ENCODE data around the gene TMEM259. TPM values are rescaled to one million over a fixed set of nuclear protein-coding genes. Genes with fewer than 3 reads are reported as not detected.
A peak's percentile ranks its signal among the peaks of the same experiment; 100 is the strongest.

The TMEM259 gene
- total RNA-seq, 1 donor from 2014 or later, result 257 TPM

DNA sequence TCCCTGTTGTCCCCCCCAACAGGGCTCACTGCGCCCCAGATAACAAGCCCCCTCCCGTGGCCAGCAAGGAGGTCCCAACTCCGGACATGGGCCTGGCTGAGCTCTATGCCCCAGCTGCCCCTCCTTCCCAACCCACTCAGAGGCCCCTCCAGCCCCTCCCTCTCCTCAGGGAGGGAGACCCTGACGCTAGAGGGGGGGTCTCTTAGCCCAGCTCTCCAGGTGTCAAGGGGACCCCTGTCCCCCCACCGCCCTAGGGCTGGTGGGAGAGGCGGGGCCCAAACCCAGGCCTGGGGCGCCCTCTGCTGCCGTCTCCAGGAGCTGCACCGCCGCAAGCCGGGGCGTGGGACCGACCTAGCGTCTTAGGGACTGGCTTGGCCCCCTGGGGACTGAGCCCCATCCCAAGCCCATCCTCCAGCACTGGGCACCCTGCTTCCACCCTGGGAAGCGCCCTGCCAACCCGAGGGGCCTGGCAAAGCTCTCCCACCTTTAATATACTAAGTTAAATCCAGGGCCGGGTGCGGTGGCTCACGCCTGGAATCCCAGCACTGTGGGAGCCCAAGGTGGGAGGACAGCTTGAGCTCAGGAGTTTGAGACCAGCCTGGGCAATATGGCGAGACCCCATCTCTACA, 19.3 kb downstream of the TMEM259 start:
- H3K27me3 Mint-ChIP-seq, result peaks cover 29% of the 10 kb centered on the region
- TF ChIP-seq, protein P1, sequence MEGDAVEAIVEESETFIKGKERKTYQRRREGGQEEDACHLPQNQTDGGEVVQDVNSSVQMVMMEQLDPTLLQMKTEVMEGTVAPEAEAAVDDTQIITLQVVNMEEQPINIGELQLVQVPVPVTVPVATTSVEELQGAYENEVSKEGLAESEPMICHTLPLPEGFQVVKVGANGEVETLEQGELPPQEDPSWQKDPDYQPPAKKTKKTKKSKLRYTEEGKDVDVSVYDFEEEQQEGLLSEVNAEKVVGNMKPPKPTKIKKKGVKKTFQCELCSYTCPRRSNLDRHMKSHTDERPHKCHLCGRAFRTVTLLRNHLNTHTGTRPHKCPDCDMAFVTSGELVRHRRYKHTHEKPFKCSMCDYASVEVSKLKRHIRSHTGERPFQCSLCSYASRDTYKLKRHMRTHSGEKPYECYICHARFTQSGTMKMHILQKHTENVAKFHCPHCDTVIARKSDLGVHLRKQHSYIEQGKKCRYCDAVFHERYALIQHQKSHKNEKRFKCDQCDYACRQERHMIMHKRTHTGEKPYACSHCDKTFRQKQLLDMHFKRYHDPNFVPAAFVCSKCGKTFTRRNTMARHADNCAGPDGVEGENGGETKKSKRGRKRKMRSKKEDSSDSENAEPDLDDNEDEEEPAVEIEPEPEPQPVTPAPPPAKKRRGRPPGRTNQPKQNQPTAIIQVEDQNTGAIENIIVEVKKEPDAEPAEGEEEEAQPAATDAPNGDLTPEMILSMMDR (IDR thresholded peaks at IDR 0.05), result no peak
- ChIA-PET CTCF (interaction anchor here (0.8 to 1.1 kb wide), 3 partner anchors 24 to 219 kb away, joined by 3 read pairs; no protein-coding TSS in a partner anchor), POLR2A (interaction anchor here (0.5 to 0.9 kb wide), 5 partner anchors 7 to 74 kb away, joined by 3 to 6 read pairs (median 3); partner anchors contain the start of gene ABCA7)
- peaks cover 2% of the 10 kb centered on the region for H3K36me3 Mint-ChIP-seq (ENCODE audit: low read depth)
- intact Hi-C loops (cut with micrococcal nuclease), result loop anchor here (1.0 to 2.0 kb wide), 6 partner anchors 17 to 231 kb away; partner anchors contain the start of genes RNU6-2, TMEM259 and WDR18
- DNase-seq, result peak; percentile 75
- ATAC-seq (ENCODE audit: low read depth), result peak; percentile 77
- peaks cover 13% of the 10 kb centered on the region for H3K4me1 Mint-ChIP-seq
- H3K9me3 Mint-ChIP-seq, result no peaks in the 10 kb centered on the region
- H3K27ac Mint-ChIP-seq, result no peak overlapping the region
- H3K4me3 Mint-ChIP-seq, result no peak overlapping the region

DNA sequence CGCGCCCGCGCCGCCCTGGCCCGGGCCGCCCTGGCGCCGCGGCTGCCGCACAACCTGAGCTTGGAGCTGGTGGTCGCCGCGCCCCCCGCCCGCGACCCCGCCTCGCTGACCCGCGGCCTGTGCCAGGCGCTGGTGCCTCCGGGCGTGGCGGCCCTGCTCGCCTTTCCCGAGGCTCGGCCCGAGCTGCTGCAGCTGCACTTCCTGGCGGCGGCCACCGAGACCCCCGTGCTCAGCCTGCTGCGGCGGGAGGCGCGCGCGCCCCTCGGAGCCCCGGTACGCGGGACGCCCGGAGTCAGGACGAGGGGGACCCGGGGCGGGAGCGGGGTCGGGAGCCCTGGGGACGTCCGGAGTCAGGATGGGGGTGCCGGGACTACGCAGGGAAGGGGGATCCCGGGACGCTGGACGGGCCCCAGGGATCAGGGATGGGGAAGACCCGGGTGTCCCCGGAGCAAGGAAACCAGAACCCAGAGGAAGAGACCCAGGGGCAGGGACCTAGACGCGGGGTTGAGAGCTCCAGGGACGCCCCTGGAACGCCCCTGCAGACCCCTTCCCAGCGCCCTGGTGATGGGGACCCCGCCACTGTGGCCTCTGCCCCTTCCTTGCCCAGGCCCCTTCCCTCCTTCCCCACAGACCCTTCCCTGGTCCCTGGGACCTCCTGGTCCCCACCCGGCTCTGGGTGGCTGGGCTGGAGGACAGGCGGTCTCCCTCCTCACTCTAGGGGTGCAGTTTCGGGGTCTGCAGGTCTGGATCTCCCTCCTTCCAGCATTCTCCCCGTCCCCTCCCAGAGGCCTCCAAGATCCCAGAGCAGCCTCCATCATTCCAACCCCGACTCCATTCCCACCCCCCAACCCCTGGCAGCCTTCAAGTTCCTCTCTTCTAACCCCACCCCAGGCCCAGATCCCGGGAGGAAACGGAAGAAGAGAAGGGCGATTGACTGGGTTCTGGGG, 20.1 kb downstream of the TMEM259 start:
- Mint-ChIP-seq H3K27me3 (peaks cover 33% of the 10 kb centered on the region), H3K36me3 (ENCODE audit: low read depth) (no peaks in the 10 kb centered on the region), H3K27ac (no peak overlapping the region), H3K4me1 (peaks cover 18% of the 10 kb centered on the region), H3K4me3 (peak overlapping the region; percentile 46), H3K9me3 (no peaks in the 10 kb centered on the region)
- ChIA-PET CTCF (interaction anchor here (0.8 to 1.1 kb wide), 4 partner anchors 25 to 220 kb away, joined by 3 read pairs; no protein-coding TSS in a partner anchor), POLR2A (interaction anchor here (0.5 to 0.9 kb wide), 5 partner anchors 8 to 74 kb away, joined by 3 to 6 read pairs (median 3); partner anchors contain the start of gene ABCA7)
- no peak for ATAC-seq (ENCODE audit: low read depth)
- DNase-seq, result peak; percentile 34
- intact Hi-C loops (cut with micrococcal nuclease), result loop anchor here (1.0 to 2.0 kb wide), 6 partner anchors 17 to 231 kb away; partner anchors contain the start of genes RNU6-2, TMEM259 and WDR18
- TF ChIP-seq, protein P1 (IDR thresholded peaks at IDR 0.05), result no peak

DNA sequence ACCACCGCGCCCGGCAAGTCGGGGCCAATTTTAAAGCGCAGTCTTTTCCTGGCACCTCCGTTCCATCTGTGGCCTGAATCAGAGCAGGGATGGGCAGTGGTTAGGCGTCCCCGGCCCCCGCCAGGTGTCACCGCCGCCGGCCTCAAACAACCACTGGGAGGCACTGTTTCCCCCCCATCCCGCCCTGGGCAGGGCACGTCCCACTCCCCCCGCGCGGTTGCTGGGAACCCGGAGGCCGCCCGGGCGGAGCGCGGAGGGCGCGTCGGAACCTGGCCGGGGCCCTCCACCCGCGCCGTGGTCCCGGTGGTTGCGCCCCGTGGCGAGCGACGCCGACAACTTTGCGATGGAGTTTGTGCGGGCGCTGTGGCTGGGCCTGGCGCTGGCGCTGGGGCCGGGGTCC, 20.8 kb downstream of the TMEM259 start, which contains the start of gene GRIN3B:
GRIN3B (plus strand) TSS at position 325 of the 400 bp plus-strand sequence; CDS start at position 344, 19 bp downstream.
- Mint-ChIP-seq H3K9me3 (no peaks in the 10 kb centered on the region), H3K4me1 (peaks cover 20% of the 10 kb centered on the region), H3K4me3 (peak within 1 kb of the TSS; percentile 46), H3K27me3 (peaks cover 33% of the 10 kb centered on the region), H3K27ac (no peak within 1 kb of the TSS), H3K36me3 (ENCODE audit: low read depth) (no peaks in the 10 kb centered on the region)
- ChIA-PET POLR2A (no interaction called here), CTCF (interaction anchor here (0.9 kb wide), 1 partner anchor 80 kb away, joined by 3 read pairs; no protein-coding TSS in a partner anchor)
- DNase-seq (peak; percentile 48), ATAC-seq (ENCODE audit: low read depth) (peak; percentile 43)
- intact Hi-C loops (cut with micrococcal nuclease), result loop anchor here (2.0 kb wide), 2 partner anchors 21 to 137 kb away; partner anchors contain the start of genes RNU6-2 and TMEM259
- TF ChIP-seq, protein P1 (IDR thresholded peaks at IDR 0.05), result no peak

DNA sequence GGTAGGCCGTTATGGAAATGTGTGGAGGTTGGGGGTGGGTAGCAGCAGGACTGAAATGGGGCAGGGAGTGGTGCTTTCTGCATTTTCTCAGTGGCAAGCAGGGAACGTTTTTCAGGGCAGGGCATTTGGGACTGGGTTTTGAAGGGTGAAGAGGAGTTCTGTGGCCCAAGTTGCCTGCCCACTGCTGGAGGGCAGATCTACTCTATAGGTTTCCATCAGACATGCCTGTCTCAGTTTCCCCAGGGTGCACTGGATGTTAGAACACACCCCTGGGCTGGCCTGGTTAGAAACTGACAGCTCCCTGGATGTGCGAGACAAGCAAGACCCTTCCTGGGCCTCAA, 21.6 kb downstream of the TMEM259 start:
- CTCF ChIA-PET, result no interaction called here
- DNase-seq, result no peak
- no peaks in the 10 kb centered on the region for H3K36me3 Mint-ChIP-seq (ENCODE audit: low read depth)
- intact Hi-C loops (cut with micrococcal nuclease), result no loop called here
- peaks cover 20% of the 10 kb centered on the region for H3K4me1 Mint-ChIP-seq
- no peak overlapping the region for H3K27ac Mint-ChIP-seq
- H3K4me3 Mint-ChIP-seq, result peak overlapping the region; percentile 15
- POLR2A ChIA-PET, result interaction anchor here (0.6 to 1.0 kb wide), 2 partner anchors 16 to 138 kb away, joined by 4 to 5 read pairs; no protein-coding TSS in a partner anchor
- H3K27me3 Mint-ChIP-seq, result peaks cover 33% of the 10 kb centered on the region
- TF ChIP-seq, protein P1 (IDR thresholded peaks at IDR 0.05), result no peak
- no peak for ATAC-seq (ENCODE audit: low read depth)
- no peaks in the 10 kb centered on the region for H3K9me3 Mint-ChIP-seq
